T-helper 2 cell treated with Interferon-gamma antibody and Interleukin-4, amounts not matched to agents 5 μg/mL and 100 μg/mL, for 36 hours (primary cell): ENCODE results near the gene DGCR2.
"Not testable (repeated sequence)": the region's sequence is repeated elsewhere in the genome, so short reads cannot be mapped to it uniquely, and the experiment has no call there.

Experiments
- DNase-seq: peaks from one replicate; pipeline ENCODE4 v3.0.0; 2021; ENCODE audit warnings: low spot score
- H3K27ac Mint-ChIP-seq: one replicate; pipeline ENCODE4 v1.8.0; 2021; ENCODE audit warnings: mild to moderate bottlenecking, mixed read lengths
- H3K27me3 Mint-ChIP-seq: one replicate; pipeline ENCODE4 v1.8.0; 2021; ENCODE audit warnings: low read depth, mixed read lengths
- H3K36me3 Mint-ChIP-seq: one replicate; pipeline ENCODE4 v1.8.0; 2021; ENCODE audit warnings: low read depth, mixed read lengths
- H3K4me1 Mint-ChIP-seq: one replicate; pipeline ENCODE4 v1.8.0; 2021; ENCODE audit warnings: low read depth, mixed read lengths
- H3K4me3 Mint-ChIP-seq: one replicate; pipeline ENCODE4 v1.8.0; 2022; ENCODE audit warnings: mild to moderate bottlenecking, moderate library complexity, mixed read lengths
- H3K9me3 Mint-ChIP-seq: one replicate; pipeline ENCODE4 v1.8.0; 2021; ENCODE audit warnings: mixed read lengths

DGCR2 gene

GRCh38 chr22:19040888-19041703, 81.1 kb downstream of the DGCR2 start:
- H3K27ac Mint-ChIP-seq: no peak overlapping the region
- DNase-seq: no peak
- no peaks in the 10 kb centered on the region for H3K4me1 Mint-ChIP-seq
- no peaks in the 10 kb centered on the region for H3K27me3 Mint-ChIP-seq
- H3K9me3 Mint-ChIP-seq: no peaks in the 10 kb centered on the region
- H3K36me3 Mint-ChIP-seq: peaks cover 12% of the 10 kb centered on the region
- no peak overlapping the region for H3K4me3 Mint-ChIP-seq

DNA sequence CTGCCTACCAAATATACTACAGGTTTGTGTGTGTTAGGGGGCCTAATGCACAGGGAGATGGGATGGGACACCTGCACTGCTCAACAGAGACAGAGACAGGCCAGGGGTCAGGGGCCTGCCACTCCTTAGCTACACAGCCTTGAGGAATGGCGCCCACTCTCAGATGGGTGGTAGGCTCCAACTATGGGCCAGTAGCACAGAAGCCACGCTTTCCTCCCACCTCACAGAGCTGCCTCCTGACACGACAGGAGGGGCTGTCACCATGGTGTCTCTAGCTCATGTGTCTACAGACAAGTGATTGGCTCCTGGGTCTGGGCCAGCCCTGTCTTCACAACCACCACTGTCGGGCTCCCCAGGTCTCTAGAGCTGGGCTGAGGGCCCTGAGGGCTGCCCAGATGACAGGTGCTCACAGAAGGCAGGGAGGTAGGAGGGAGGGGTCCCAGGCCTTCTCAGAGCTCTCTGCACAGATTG, 81.8 kb downstream of the DGCR2 start:
- no peak for DNase-seq
- no peaks in the 10 kb centered on the region for H3K27me3 Mint-ChIP-seq
- H3K4me1 Mint-ChIP-seq: no peaks in the 10 kb centered on the region
- H3K36me3 Mint-ChIP-seq: peaks cover 11% of the 10 kb centered on the region
- H3K9me3 Mint-ChIP-seq: no peaks in the 10 kb centered on the region
- no peak overlapping the region for H3K4me3 Mint-ChIP-seq
- no peak overlapping the region for H3K27ac Mint-ChIP-seq

GRCh38 chr22:19039796-19040280, 82.4 kb downstream of the DGCR2 start:
- no peak overlapping the region for H3K27ac Mint-ChIP-seq
- peaks cover 7% of the 10 kb centered on the region for H3K36me3 Mint-ChIP-seq
- H3K4me1 Mint-ChIP-seq: no peaks in the 10 kb centered on the region
- H3K4me3 Mint-ChIP-seq: no peak overlapping the region
- H3K9me3 Mint-ChIP-seq: no peaks in the 10 kb centered on the region
- no peaks in the 10 kb centered on the region for H3K27me3 Mint-ChIP-seq
- DNase-seq: no peak

DNA sequence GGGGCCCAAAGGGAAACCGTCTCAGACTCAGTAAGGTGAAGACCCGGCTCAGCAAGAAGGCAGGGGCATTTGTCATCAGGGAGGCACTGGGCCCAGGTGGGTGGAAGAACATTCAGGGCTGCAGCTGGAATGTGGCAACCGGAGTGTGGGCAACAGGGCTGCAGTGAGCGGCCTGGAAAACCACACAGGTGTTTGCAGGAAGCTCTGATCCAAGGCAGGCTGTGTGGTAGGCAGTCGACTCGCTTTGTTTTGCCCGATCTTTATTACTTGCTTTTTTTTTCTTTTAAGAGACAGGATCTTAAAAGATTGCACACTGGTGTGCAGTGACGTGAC, 82.8 kb downstream of the DGCR2 start:
- Mint-ChIP-seq H3K36me3 (peaks cover 7% of the 10 kb centered on the region), H3K9me3 (no peaks in the 10 kb centered on the region), H3K4me1 (no peaks in the 10 kb centered on the region), H3K27ac (no peak overlapping the region), H3K4me3 (no peak overlapping the region), H3K27me3 (no peaks in the 10 kb centered on the region)
- no peak for DNase-seq

DNA sequence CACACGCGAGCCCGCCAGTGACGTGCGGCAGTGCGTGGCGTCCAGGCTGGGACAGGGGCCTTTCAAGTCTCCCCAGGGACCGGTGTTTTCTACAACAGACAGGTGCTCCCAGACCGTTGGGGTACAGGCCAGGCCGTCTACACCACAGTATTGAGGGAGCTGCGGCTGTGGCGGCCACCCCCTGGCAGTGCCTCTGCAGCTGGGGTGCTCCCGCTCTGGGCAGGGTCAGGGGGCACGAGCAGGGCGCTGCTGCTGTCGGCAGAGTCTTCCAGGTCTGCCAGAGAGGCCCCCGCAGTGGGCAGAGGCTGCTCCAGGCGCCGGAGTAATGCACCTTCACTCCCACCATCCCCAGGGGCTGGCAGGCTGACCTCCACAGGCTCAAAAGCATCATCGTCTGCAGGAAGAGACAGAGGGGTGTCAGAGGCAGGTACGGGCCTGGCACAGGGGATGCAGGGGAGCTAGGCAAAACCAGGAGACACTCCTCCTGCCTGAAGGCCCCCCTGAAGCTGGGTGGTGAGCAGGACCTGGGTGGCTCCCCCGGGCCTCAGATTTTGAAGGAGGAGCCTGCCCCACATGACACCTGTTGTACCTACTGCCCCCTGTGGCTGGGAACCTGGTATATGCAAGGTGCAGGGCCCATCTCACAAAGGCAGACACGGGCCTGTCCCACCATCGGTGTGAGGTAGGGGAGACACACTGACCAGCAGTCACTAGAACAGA, 83.3 kb downstream of the DGCR2 start:
- Mint-ChIP-seq H3K4me1 (no peaks in the 10 kb centered on the region), H3K27me3 (no peaks in the 10 kb centered on the region), H3K27ac (no peak overlapping the region), H3K9me3 (no peaks in the 10 kb centered on the region), H3K4me3 (no peak overlapping the region), H3K36me3 (peaks cover 5% of the 10 kb centered on the region)
- DNase-seq: no peak

DNA sequence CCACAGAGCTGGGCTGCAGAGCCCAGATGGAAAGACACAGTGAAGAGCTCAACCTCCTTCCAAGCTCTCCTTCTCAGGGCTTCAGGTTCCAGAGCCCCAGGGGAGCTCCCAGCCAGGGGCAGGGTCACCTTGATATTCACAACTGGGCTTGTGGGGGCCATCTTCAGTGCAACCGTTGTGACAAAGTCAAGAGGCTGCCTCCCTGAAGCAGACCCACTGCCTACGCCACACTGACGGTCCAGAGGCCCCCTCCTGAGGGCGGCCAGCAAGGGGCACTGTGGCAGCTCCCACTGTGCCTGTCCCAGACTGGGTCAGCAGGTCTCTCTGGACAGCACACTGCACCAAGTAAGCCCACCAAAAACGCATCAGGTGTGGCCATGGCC, 84.1 kb downstream of the DGCR2 start:
- DNase-seq: no peak
- Mint-ChIP-seq H3K36me3 (peaks cover 5% of the 10 kb centered on the region), H3K27ac (no peak overlapping the region), H3K4me3 (no peak overlapping the region), H3K9me3 (no peaks in the 10 kb centered on the region), H3K4me1 (no peaks in the 10 kb centered on the region), H3K27me3 (no peaks in the 10 kb centered on the region)

- H3K4me1 Mint-ChIP-seq: no peaks in the 10 kb centered on the region
- no peaks in the 10 kb centered on the region for H3K27me3 Mint-ChIP-seq
- DNase-seq: no peak
- no peak overlapping the region for H3K4me3 Mint-ChIP-seq
- no peak overlapping the region for H3K27ac Mint-ChIP-seq
- no peaks in the 10 kb centered on the region for H3K9me3 Mint-ChIP-seq
- peaks cover 5% of the 10 kb centered on the region for H3K36me3 Mint-ChIP-seq
Measured at GRCh38 chr22:19037282-19038163, 84.7 kb downstream of the DGCR2 start.

GRCh38 chr22:19036523-19037273, 85.5 kb downstream of the DGCR2 start:
- no peaks in the 10 kb centered on the region for H3K4me1 Mint-ChIP-seq
- no peaks in the 10 kb centered on the region for H3K9me3 Mint-ChIP-seq
- H3K4me3 Mint-ChIP-seq: no peak overlapping the region
- H3K36me3 Mint-ChIP-seq: peaks cover 1% of the 10 kb centered on the region
- H3K27ac Mint-ChIP-seq: no peak overlapping the region
- no peaks in the 10 kb centered on the region for H3K27me3 Mint-ChIP-seq
- no peak for DNase-seq

- no peak for DNase-seq
- Mint-ChIP-seq H3K27me3 (no peaks in the 10 kb centered on the region), H3K9me3 (no peaks in the 10 kb centered on the region), H3K36me3 (no peaks in the 10 kb centered on the region), H3K4me1 (no peaks in the 10 kb centered on the region), H3K4me3 (no peak overlapping the region), H3K27ac (no peak overlapping the region)
Measured at GRCh38 chr22:19036229-19036522, 86.0 kb downstream of the DGCR2 start.

- no peaks in the 10 kb centered on the region for H3K36me3 Mint-ChIP-seq
- no peaks in the 10 kb centered on the region for H3K9me3 Mint-ChIP-seq
- no peaks in the 10 kb centered on the region for H3K4me1 Mint-ChIP-seq
- peaks cover 3% of the 10 kb centered on the region for H3K27me3 Mint-ChIP-seq
- H3K4me3 Mint-ChIP-seq: no peak overlapping the region
- no peak overlapping the region for H3K27ac Mint-ChIP-seq
- no peak for DNase-seq
Measured at GRCh38 chr22:19035474-19036228, 86.6 kb downstream of the DGCR2 start.

- not testable (repeated sequence) for DNase-seq, H3K4me3 Mint-ChIP-seq, H3K4me1 Mint-ChIP-seq, H3K36me3 Mint-ChIP-seq, H3K9me3 Mint-ChIP-seq, H3K27me3 Mint-ChIP-seq, H3K27ac Mint-ChIP-seq
Measured at GRCh38 chr22:19035126-19035473, 87.1 kb downstream of the DGCR2 start.

DNA sequence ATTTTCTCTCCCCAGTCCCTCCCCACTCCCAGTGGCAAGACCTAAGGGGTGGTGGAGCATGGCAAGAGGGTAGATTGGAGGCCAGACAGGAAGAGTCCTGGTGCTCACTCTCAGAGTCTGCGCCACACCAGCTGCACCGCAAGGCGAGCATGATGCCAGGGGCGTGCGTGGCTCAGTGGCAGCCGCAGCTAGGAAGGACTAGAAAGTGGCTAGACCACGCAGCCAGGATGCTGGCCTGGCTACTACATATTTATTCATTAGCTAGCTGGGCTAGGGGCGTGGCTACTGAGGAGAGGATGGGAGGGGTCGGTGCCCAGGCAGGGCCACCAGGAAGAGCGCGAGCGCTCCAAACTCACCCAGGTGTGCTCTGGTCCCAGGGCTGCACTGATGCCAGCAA, 87.5 kb downstream of the DGCR2 start:
- not testable (repeated sequence) for DNase-seq, H3K27me3 Mint-ChIP-seq, H3K9me3 Mint-ChIP-seq, H3K36me3 Mint-ChIP-seq, H3K27ac Mint-ChIP-seq, H3K4me1 Mint-ChIP-seq, H3K4me3 Mint-ChIP-seq

DNA sequence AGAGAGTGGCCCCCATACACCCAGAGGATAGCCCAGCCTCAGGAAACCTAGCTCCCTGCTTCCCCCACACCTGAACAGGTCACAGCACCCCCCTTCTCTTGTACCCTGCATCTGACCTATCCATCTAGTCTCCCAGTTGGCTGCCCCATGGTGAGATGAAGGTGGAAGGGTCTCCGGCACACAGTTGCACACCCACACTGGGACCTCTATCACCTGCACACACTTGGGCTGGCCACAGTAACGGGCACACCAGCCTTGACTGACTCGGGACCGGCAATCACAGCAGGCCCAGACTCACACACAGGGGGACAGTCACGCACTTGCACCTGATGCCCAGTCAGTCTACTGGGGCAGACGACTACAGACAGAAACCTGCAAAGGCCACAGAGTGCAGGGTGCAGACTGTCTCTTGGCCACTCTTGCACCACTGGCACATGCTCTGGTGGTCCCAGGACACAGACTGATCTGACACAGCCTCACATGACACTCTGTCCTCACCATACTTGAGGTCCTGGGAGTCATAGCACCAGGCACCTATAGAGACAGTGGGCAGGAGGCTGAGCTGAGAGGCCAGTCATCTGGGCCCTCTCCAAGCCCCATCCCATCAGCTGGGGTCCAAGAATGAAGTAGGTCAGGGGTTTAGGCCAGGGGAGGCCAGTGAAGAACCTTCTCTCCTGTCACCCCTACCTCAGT, 88.0 kb downstream of the DGCR2 start:
- not testable (repeated sequence) for H3K36me3 Mint-ChIP-seq, H3K27me3 Mint-ChIP-seq, H3K27ac Mint-ChIP-seq

More for the DNA sequence above, 88.0 kb downstream of the DGCR2 start:
- not testable (repeated sequence) for H3K4me3 Mint-ChIP-seq, DNase-seq, H3K9me3 Mint-ChIP-seq, H3K4me1 Mint-ChIP-seq
